Dedifferentiated amniotic fluid mesenchymal stem cell (primary cell): ENCODE results near the gene SEC14L6.

ENCODE experiments used
- DNase-seq: peaks from one replicate; pipeline ENCODE4 v3.0.0-alpha.2; 2016; ENCODE audit errors: extremely low spot score

The SEC14L6 gene

GRCh38 chr22:30535182-30535581, 11.4 kb downstream of the SEC14L6 start:
- DNase-seq, result no peak

GRCh38 chr22:30531651-30532608, 14.6 kb downstream of the SEC14L6 start:
- no peak for DNase-seq

GRCh38 chr22:30526656-30527055, 19.9 kb downstream of the SEC14L6 start:
- no peak for DNase-seq

- no peak for DNase-seq
Measured at GRCh38 chr22:30523646-30524489, 22.7 kb downstream of the SEC14L6 start.

GRCh38 chr22:30521368-30522156, 25.0 kb downstream of the SEC14L6 start:
- no peak for DNase-seq

GRCh38 chr22:30519842-30520425, 26.6 kb downstream of the SEC14L6 start:
- DNase-seq, result no peak

- DNase-seq, result no peak
Measured at GRCh38 chr22:30516731-30517130, 29.8 kb downstream of the SEC14L6 start.

GRCh38 chr22:30516273-30516672, 30.3 kb downstream of the SEC14L6 start:
- DNase-seq, result no peak

GRCh38 chr22:30514252-30514651, 32.3 kb downstream of the SEC14L6 start:
- no peak for DNase-seq

- no peak for DNase-seq
Measured at GRCh38 chr22:30513462-30513861, 33.1 kb downstream of the SEC14L6 start.

- DNase-seq, result no peak
Measured at GRCh38 chr22:30511911-30512310, 34.6 kb downstream of the SEC14L6 start.

- DNase-seq, result no peak
Measured at GRCh38 chr22:30511109-30511508, 35.4 kb downstream of the SEC14L6 start.

- no peak for DNase-seq
Measured at GRCh38 chr22:30508216-30508615, 38.3 kb downstream of the SEC14L6 start.

GRCh38 chr22:30507670-30508069, 38.9 kb downstream of the SEC14L6 start:
- no peak for DNase-seq

GRCh38 chr22:30506507-30506968, 40.0 kb downstream of the SEC14L6 start:
- no peak for DNase-seq

GRCh38 chr22:30503551-30503950, 43.0 kb downstream of the SEC14L6 start:
- no peak for DNase-seq

- DNase-seq, result no peak
Measured at GRCh38 chr22:30502911-30503310, 43.6 kb downstream of the SEC14L6 start.

- DNase-seq, result no peak
Measured at GRCh38 chr22:30502153-30502552, 44.4 kb downstream of the SEC14L6 start.

GRCh38 chr22:30500628-30501027, 45.9 kb downstream of the SEC14L6 start:
- no peak for DNase-seq

- DNase-seq, result no peak
Measured at GRCh38 chr22:30497466-30498150, 48.9 kb downstream of the SEC14L6 start.
